OCI-LY3 (cell line): ENCODE measurements around the gene ST3GAL5.
A peak's percentile ranks its signal among the peaks of the same experiment; 100 is the strongest.
"Not testable (repeated sequence)": the region's sequence is repeated elsewhere in the genome, so short reads cannot be mapped to it uniquely, and the experiment has no call there.

Experiments
- H2AFZ ChIP-seq: fragments of 200-600, 300-600 bp; shearing (Covaris generic); 2 replicates; pipeline ENCODE4 v1.6.0; 2014; ENCODE audit warnings: antibody characterized with exemption, low read depth, low read length
- H3K27ac ChIP-seq: fragments of 200-600, 300-600 bp; sonication (generic); 2 replicates; pipeline ENCODE4 v1.5.1; 2014; ENCODE audit warnings: mild to moderate bottlenecking, low read length, moderate library complexity, mixed read lengths
- H3K27me3 ChIP-seq: fragments of 200-600, 300-600 bp; sonication (generic); 2 replicates; pipeline ENCODE4 v1.6.1; 2014; ENCODE audit warnings: low read depth, low read length, mixed read lengths
- H3K36me3 ChIP-seq: fragments of 200-600, 300-600 bp; sonication (generic); replicated peaks from 2 replicates; pipeline ENCODE3; 2014; ENCODE audit warnings: low read depth, low read length, mixed read lengths
- H3K4me1 ChIP-seq: fragments of 300-600, 200-600 bp; sonication (generic); 2 replicates; pipeline ENCODE4 v1.6.1; 2014; ENCODE audit warnings: low read length, mixed read lengths
- H3K4me2 ChIP-seq: fragments of 200-600, 300-600 bp; sonication (generic); 2 replicates; pipeline ENCODE4 v1.6.1; 2014; ENCODE audit warnings: low read length, mixed read lengths
- H3K4me3 ChIP-seq: fragments of 300-600, 200-600 bp; sonication (generic); 2 replicates; pipeline ENCODE4 v1.5.1; 2014; ENCODE audit warnings: antibody characterized with exemption, mild to moderate bottlenecking, low read length, moderate library complexity
- H3K79me2 ChIP-seq: fragments of 300-600, 200-600 bp; shearing (Covaris generic); 2 replicates; pipeline ENCODE4 v1.6.1; 2014; ENCODE audit warnings: mild to moderate bottlenecking, low read length, mixed read lengths
- H3K9ac ChIP-seq: fragments of 300-600, 200-600 bp; shearing (Covaris generic); 2 replicates; pipeline ENCODE4 v1.6.0; 2014; ENCODE audit warnings: mild to moderate bottlenecking, low read length, moderate library complexity
- H3K9me3 ChIP-seq: fragments of 200-600, 300-600 bp; shearing (Covaris generic); 2 replicates; pipeline ENCODE4 v1.6.1; 2014; ENCODE audit warnings: low read length, mixed read lengths; ENCODE audit not compliant: insufficient read depth
- H4K20me1 ChIP-seq: fragments of 200-600, 300-600 bp; sonication (generic); 2 replicates; pipeline ENCODE4 v1.6.1; 2016; ENCODE audit warnings: low read length, mixed read lengths; ENCODE audit not compliant: insufficient read depth
- EZH2phosphoT487 ChIP-seq: fragments of 200-600 bp; shearing (Covaris generic); IDR thresholded peaks from 2 replicates; pipeline ENCODE4 v1.6.1; 2018; ENCODE audit warnings: antibody characterized with exemption, mixed run types, low read depth
- TF ChIP-seq, protein P1 (sequence below): fragments of 200-600, 300-600 bp; sonication (generic); IDR thresholded peaks from 2 replicates; pipeline ENCODE4 v1.5.1; 2014; ENCODE audit warnings: antibody characterized with exemption, low read length, low read depth

The ST3GAL5 gene

DNA sequence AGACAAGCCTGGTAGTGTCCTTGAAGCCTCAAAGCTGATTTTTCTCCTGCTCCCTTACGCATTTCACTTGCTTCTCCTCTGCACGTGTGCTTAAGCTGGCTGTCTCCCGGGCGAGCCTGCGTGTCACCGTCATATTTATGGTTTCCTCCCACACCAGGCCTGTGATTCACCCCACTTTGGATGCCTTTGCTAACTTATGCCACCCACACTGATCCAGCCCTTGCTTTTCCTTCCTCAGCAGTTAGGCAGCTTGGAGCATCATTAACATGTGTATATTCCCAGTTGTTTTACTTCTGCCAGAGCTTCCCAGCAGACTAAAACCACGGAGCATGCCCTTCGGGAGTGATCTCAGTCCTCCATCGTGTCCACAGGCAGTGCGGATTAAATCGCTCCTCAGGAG, 2.2 kb downstream of the ST3GAL5 start:
- Histone ChIP-seq H3K36me3 (peaks cover 53% of the 10 kb centered on the region), H4K20me1 (peaks cover 33% of the 10 kb centered on the region), H3K4me2 (peak overlapping the region; percentile 89), H3K79me2 (peaks cover 71% of the 10 kb centered on the region), H3K4me1 (peaks cover 41% of the 10 kb centered on the region), H3K27ac (no peak overlapping the region), H3K9me3 (peaks cover 22% of the 10 kb centered on the region; the same call in 1 of the 2 replicates), H3K9ac (no peak overlapping the region), H2AFZ (no peak overlapping the region), H3K4me3 (peak overlapping the region; percentile 77; the same call in 1 of the 2 replicates), H3K27me3 (no peaks in the 10 kb centered on the region)
- TF ChIP-seq, protein P1, sequence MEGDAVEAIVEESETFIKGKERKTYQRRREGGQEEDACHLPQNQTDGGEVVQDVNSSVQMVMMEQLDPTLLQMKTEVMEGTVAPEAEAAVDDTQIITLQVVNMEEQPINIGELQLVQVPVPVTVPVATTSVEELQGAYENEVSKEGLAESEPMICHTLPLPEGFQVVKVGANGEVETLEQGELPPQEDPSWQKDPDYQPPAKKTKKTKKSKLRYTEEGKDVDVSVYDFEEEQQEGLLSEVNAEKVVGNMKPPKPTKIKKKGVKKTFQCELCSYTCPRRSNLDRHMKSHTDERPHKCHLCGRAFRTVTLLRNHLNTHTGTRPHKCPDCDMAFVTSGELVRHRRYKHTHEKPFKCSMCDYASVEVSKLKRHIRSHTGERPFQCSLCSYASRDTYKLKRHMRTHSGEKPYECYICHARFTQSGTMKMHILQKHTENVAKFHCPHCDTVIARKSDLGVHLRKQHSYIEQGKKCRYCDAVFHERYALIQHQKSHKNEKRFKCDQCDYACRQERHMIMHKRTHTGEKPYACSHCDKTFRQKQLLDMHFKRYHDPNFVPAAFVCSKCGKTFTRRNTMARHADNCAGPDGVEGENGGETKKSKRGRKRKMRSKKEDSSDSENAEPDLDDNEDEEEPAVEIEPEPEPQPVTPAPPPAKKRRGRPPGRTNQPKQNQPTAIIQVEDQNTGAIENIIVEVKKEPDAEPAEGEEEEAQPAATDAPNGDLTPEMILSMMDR, result no peak
- no peak for TF ChIP-seq EZH2phosphoT487

DNA sequence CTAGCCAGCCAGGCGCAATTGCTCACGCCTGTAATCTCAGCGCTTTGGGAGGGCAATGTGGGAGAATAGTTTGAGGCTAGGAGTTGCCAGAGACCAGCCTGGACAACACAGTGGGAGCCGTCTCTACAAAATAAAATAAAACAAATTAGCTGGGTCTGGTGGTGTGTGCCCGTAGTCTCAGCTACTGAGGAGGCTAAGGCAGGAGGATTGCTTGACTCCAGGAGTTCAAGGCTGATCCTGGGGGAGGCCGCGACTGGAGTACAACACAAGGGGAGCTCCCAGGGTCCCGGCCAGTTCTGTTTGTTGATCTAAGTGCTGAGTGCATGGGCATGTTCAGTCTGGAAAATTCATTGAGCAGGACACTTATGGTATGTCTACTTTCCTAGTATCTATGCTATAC, 2.6 kb downstream of the ST3GAL5 start:
- H3K4me3 ChIP-seq, result no peak overlapping the region
- peaks cover 22% of the 10 kb centered on the region; the same call in 1 of the 2 replicates for H3K9me3 ChIP-seq
- TF ChIP-seq, protein P1, result no peak
- TF ChIP-seq EZH2phosphoT487, result no peak
- H4K20me1 ChIP-seq, result peaks cover 33% of the 10 kb centered on the region
- peaks cover 45% of the 10 kb centered on the region for H3K4me1 ChIP-seq
- H2AFZ ChIP-seq, result no peak overlapping the region
- H3K27ac ChIP-seq, result no peak overlapping the region
- H3K4me2 ChIP-seq, result 0 out of 2 replicates have a peak overlapping the region, but pooled peaks have one; percentile 89
- peaks cover 75% of the 10 kb centered on the region for H3K79me2 ChIP-seq
- peaks cover 56% of the 10 kb centered on the region for H3K36me3 ChIP-seq
- no peaks in the 10 kb centered on the region for H3K27me3 ChIP-seq
- H3K9ac ChIP-seq, result no peak overlapping the region

DNA sequence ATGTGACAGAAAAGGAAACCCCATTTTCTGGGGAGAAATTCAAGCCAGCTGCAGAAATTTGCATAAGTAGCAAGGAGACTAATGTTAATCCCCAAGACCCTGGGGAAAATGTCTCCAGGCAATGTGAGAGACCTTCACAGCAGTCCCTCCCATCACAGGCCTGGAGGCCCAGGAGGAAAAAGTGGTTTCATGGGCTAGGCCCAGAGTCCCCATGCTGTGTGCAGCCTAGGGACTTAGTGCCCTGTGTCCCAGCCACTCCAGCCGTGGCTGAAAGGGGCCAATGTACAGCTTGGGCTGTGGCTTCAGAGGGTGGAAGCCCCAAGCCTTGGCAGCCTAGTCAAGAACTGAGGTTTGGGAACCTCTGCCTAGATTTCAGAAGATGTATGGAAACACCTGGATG, 7.0 kb downstream of the ST3GAL5 start:
- H3K79me2 ChIP-seq, result peaks cover 100% of the 10 kb centered on the region
- peaks cover 32% of the 10 kb centered on the region for H3K4me1 ChIP-seq

DNA sequence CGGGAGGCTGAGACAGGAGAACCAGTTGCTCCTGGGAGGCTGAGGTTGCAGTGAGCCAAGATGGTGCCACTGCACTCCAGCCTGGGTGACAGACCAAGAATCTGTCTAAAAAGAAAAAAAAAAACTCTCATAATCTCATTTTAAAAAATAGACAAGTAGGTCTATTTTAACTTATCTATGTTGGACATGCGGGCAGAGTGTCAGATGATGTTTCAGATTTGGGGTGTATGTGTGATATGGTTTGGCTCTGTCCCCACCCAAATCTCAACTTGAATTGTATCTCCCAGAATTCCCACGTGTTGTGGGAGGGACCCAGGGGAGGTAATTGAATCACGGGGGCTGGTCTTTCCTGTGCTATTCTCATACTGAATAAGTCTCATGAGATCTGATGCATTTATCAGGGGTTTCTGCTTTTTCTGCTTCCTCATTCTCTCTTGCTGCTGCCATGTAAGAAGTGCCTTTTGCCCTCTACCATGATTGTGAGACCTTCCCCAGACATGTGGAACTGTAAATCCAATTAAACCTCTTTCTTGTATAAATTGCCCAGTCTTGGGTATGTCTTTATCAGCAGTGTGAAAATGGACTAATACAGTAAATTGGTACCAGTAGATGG, 8.0 kb downstream of the ST3GAL5 start:
- Histone ChIP-seq H3K79me2 (peaks cover 100% of the 10 kb centered on the region), H3K4me1 (peaks cover 27% of the 10 kb centered on the region), H4K20me1 (peaks cover 57% of the 10 kb centered on the region), H3K27ac (peak overlapping the region; percentile 87), H3K9me3 (peaks cover 27% of the 10 kb centered on the region; the same call in 1 of the 2 replicates), H3K36me3 (peaks cover 81% of the 10 kb centered on the region)
- not testable (repeated sequence) for H3K9ac ChIP-seq, H3K4me2 ChIP-seq, H3K27me3 ChIP-seq, H2AFZ ChIP-seq, H3K4me3 ChIP-seq

More for the DNA sequence above, 7.0 kb downstream of the ST3GAL5 start:
- not testable (repeated sequence) for H3K4me2 ChIP-seq, H3K4me3 ChIP-seq, H3K9ac ChIP-seq, H2AFZ ChIP-seq, H3K27me3 ChIP-seq
- Histone ChIP-seq H3K36me3 (peaks cover 86% of the 10 kb centered on the region), H3K27ac (peak overlapping the region; percentile 87), H3K9me3 (peaks cover 27% of the 10 kb centered on the region; the same call in 1 of the 2 replicates), H4K20me1 (peaks cover 59% of the 10 kb centered on the region)

DNA sequence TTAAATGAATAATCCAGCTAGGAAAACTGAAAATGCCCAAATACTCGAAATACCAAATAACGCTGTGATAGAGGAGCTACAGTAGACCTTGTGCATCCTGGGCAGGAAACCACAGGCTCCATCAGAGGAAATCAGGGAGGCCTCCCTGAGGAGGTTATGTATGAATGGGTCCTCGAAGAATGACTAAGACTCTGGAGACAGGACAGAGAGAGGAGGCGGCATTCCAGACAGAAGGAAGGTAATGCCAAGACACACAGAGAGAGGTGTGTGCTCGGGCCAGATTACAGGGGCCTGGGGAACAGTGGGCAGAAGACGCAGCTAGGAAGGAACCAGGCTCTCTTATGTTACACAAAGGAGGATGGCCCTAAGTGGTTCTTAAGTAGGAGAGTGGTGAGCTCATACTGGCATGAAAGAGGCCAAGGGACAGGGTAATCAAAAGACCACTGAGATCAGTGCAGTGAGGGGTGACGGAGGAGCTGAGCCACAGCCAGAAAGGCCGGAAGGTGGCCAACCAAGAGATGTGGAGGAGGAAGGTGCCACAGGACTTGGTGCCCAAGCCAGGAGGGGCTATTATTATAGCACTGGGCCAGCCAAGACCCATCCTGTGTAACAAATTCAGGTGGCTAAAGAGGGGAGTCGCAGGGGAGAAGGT, 9.9 kb downstream of the ST3GAL5 start:
- no peak overlapping the region for H3K9ac ChIP-seq
- H4K20me1 ChIP-seq, result peaks cover 66% of the 10 kb centered on the region
- TF ChIP-seq, protein P1, result no peak
- no peak overlapping the region for H3K4me2 ChIP-seq
- H3K36me3 ChIP-seq, result peaks cover 81% of the 10 kb centered on the region
- H3K4me1 ChIP-seq, result peaks cover 25% of the 10 kb centered on the region
- no peaks in the 10 kb centered on the region for H3K27me3 ChIP-seq
- no peak overlapping the region for H3K27ac ChIP-seq
- H3K4me3 ChIP-seq, result no peak overlapping the region
- H3K79me2 ChIP-seq, result peaks cover 100% of the 10 kb centered on the region
- no peak overlapping the region for H2AFZ ChIP-seq
- H3K9me3 ChIP-seq, result peaks cover 17% of the 10 kb centered on the region; the same call in 1 of the 2 replicates
